ENCODE measurements around the gene ATRNL1.
"Not testable (repeated sequence)": the region's sequence is repeated elsewhere in the genome, so short reads cannot be mapped to it uniquely, and the experiment has no call there.

ATRNL1 gene

GRCh38 chr10:115422624-115423023 lies 329.5 kb downstream of the ATRNL1 start:
- DNase-seq (ENCODE audit: low read depth) = no peak

- no peak for DNase-seq (ENCODE audit: low read depth)
Measured at GRCh38 chr10:115427611-115428010, 334.4 kb downstream of the ATRNL1 start.

GRCh38 chr10:115432188-115432819 lies 339.1 kb downstream of the ATRNL1 start:
- no peak for DNase-seq (ENCODE audit: low read depth)

- no peak for DNase-seq (ENCODE audit: low read depth)
Measured at GRCh38 chr10:115436999-115437398, 343.8 kb downstream of the ATRNL1 start.

GRCh38 chr10:115441907-115442545 lies 348.9 kb downstream of the ATRNL1 start:
- DNase-seq (ENCODE audit: low read depth) = no peak

- DNase-seq (ENCODE audit: low read depth) = no peak
Measured at GRCh38 chr10:115456812-115457211, 363.6 kb downstream of the ATRNL1 start.

GRCh38 chr10:115483294-115483693 lies 390.1 kb downstream of the ATRNL1 start:
- no peak for DNase-seq (ENCODE audit: low read depth)

GRCh38 chr10:115491526-115492140 lies 398.5 kb downstream of the ATRNL1 start:
- DNase-seq (ENCODE audit: low read depth) = no peak

GRCh38 chr10:115503546-115503945 lies 410.4 kb downstream of the ATRNL1 start:
- no peak for DNase-seq (ENCODE audit: low read depth)

- DNase-seq (ENCODE audit: low read depth) = no peak
Measured at GRCh38 chr10:115514895-115515294, 421.7 kb downstream of the ATRNL1 start.

- no peak for DNase-seq (ENCODE audit: low read depth)
Measured at GRCh38 chr10:115525141-115525540, 432.0 kb downstream of the ATRNL1 start.

GRCh38 chr10:115527682-115528081 lies 434.5 kb downstream of the ATRNL1 start:
- DNase-seq (ENCODE audit: low read depth) = not testable (repeated sequence)

GRCh38 chr10:115536401-115536800 lies 443.2 kb downstream of the ATRNL1 start:
- DNase-seq (ENCODE audit: low read depth) = not testable (repeated sequence)

GRCh38 chr10:115539142-115539762 lies 446.1 kb downstream of the ATRNL1 start:
- no peak for DNase-seq (ENCODE audit: low read depth)

GRCh38 chr10:115555887-115556402 lies 462.8 kb downstream of the ATRNL1 start:
- no peak for DNase-seq (ENCODE audit: low read depth)

GRCh38 chr10:115558252-115558651 lies 465.1 kb downstream of the ATRNL1 start:
- no peak for DNase-seq (ENCODE audit: low read depth)

- DNase-seq (ENCODE audit: low read depth) = no peak
Measured at GRCh38 chr10:115566867-115567266, 473.7 kb downstream of the ATRNL1 start.

GRCh38 chr10:115572740-115573455 lies 479.7 kb downstream of the ATRNL1 start:
- no peak for DNase-seq (ENCODE audit: low read depth)

GRCh38 chr10:115580239-115580638 lies 487.1 kb downstream of the ATRNL1 start:
- DNase-seq (ENCODE audit: low read depth) = no peak

- DNase-seq (ENCODE audit: low read depth) = no peak
Measured at GRCh38 chr10:115593060-115593459, 499.9 kb downstream of the ATRNL1 start.

- no peak for DNase-seq (ENCODE audit: low read depth)
Measured at GRCh38 chr10:115604627-115605026, 511.5 kb downstream of the ATRNL1 start.

- DNase-seq (ENCODE audit: low read depth) = no peak
Measured at GRCh38 chr10:115606086-115606485, 512.9 kb downstream of the ATRNL1 start.

Measured in activated T-cell treated with anti-CD3 and anti-CD28 coated beads for 24 hours (primary cell).